Measurements from ENCODE around the gene LTB4R2. TPM values are rescaled to one million over a fixed set of nuclear protein-coding genes. Genes with fewer than 3 reads are reported as not detected.
A peak's percentile ranks its signal among the peaks of the same experiment; 100 is the strongest.

The LTB4R2 gene
- total RNA-seq, 6 donors from 2014 or later: 6.2 to 49.2 (median 10.9) TPM

DNA sequence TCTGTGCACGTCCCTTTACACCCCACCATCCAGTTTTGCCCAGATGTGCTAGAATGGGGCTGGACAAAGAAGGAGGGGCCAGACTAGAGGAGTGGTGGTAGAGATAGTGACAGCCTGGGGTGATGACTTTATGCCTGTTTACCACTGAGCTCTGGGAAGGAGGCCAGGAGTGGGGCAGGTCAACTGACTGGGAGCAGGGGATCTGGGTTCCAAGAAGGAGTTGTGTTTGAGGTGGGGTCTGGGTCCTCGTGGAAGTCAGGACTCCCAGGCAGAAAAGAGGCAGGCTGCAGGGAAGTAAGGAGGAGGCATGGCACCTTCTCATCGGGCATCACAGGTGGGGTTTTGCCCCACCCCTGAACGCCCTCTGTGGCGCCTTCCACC, 315 bp downstream of the LTB4R2 start:
- peak overlapping the region; percentile 29 to 58 (median 51) for H3K4me3 ChIP-seq
- 30 to 65% methylated on average over 1 to 5 of the region's 5 CpGs for WGBS, 2 donors
- H3K36me3 ChIP-seq: peaks cover 4 to 29% (median 22%) of the 10 kb centered on the region in 4 donors
- no peak for TF ChIP-seq POLR2AphosphoS5 (IDR thresholded peaks at IDR 0.05)
- TF ChIP-seq EP300 (IDR thresholded peaks at IDR 0.05): no peak
- TF ChIP-seq POLR2A (IDR thresholded peaks at IDR 0.05): no peak
- TF ChIP-seq, protein P1, sequence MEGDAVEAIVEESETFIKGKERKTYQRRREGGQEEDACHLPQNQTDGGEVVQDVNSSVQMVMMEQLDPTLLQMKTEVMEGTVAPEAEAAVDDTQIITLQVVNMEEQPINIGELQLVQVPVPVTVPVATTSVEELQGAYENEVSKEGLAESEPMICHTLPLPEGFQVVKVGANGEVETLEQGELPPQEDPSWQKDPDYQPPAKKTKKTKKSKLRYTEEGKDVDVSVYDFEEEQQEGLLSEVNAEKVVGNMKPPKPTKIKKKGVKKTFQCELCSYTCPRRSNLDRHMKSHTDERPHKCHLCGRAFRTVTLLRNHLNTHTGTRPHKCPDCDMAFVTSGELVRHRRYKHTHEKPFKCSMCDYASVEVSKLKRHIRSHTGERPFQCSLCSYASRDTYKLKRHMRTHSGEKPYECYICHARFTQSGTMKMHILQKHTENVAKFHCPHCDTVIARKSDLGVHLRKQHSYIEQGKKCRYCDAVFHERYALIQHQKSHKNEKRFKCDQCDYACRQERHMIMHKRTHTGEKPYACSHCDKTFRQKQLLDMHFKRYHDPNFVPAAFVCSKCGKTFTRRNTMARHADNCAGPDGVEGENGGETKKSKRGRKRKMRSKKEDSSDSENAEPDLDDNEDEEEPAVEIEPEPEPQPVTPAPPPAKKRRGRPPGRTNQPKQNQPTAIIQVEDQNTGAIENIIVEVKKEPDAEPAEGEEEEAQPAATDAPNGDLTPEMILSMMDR (IDR thresholded peaks at IDR 0.05): no peak
- peaks cover 61 to 76% (median 70%) of the 10 kb centered on the region in 4 donors for H3K4me1 ChIP-seq
- no peak for ATAC-seq (ENCODE audit: low FRiP score in 2 of 2)
- no peaks in the 10 kb centered on the region for H3K9me3 ChIP-seq
- H3K27me3 ChIP-seq: no peaks in the 10 kb centered on the region
- peak overlapping the region; percentile 79 to 93 (median 91) for H3K27ac ChIP-seq
- no peak for DNase-seq

DNA sequence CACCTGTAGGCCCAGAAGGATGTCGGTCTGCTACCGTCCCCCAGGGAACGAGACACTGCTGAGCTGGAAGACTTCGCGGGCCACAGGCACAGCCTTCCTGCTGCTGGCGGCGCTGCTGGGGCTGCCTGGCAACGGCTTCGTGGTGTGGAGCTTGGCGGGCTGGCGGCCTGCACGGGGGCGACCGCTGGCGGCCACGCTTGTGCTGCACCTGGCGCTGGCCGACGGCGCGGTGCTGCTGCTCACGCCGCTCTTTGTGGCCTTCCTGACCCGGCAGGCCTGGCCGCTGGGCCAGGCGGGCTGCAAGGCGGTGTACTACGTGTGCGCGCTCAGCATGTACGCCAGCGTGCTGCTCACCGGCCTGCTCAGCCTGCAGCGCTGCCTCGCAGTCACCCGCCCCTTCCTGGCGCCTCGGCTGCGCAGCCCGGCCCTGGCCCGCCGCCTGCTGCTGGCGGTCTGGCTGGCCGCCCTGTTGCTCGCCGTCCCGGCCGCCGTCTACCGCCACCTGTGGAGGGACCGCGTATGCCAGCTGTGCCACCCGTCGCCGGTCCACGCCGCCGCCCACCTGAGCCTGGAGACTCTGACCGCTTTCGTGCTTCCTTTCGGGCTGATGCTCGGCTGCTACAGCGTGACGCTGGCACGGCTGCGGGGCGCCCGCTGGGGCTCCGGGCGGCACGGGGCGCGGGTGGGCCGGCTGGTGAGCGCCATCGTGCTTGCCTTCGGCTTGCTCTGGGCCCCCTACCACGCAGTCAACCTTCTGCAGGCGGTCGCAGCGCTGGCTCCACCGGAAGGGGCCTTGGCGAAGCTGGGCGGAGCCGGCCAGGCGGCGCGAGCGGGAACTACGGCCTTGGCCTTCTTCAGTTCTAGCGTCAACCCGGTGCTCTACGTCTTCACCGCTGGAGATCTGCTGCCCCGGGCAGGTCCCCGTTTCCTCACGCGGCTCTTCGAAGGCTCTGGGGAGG, 985 bp downstream of the LTB4R2 start, which contains the start of gene LTB4R:
LTB4R (plus strand) TSS at position 857 of the 959 bp plus-strand sequence. CDS start 4,150 bp downstream, outside the sequence.
- H3K9me3 ChIP-seq: no peaks in the 10 kb centered on the region
- peak; percentile 76 to 85 for ATAC-seq (ENCODE audit: low FRiP score in 2 of 2)
- H3K27me3 ChIP-seq: no peaks in the 10 kb centered on the region
- H3K4me3 ChIP-seq: peak within 1 kb of the TSS; percentile 29 to 58 (median 51)
- peak within 1 kb of the TSS; percentile 79 to 93 (median 91) for H3K27ac ChIP-seq
- peaks cover 0 to 22% (median 15%) of the 10 kb centered on the region in 4 donors for H3K36me3 ChIP-seq
- DNase-seq: peak; percentile 83 to 95
- peaks cover 68 to 83% (median 76%) of the 10 kb centered on the region in 4 donors for H3K4me1 ChIP-seq
- TF ChIP-seq, protein P1 (IDR thresholded peaks at IDR 0.05): peak; percentile 21 to 89 (median 76)
- TF ChIP-seq POLR2AphosphoS5 (IDR thresholded peaks at IDR 0.05) (peak; percentile 40 to 50), POLR2A (IDR thresholded peaks at IDR 0.05) (peak in 1 of 4 donors; percentile 67), EP300 (IDR thresholded peaks at IDR 0.05) (no peak)
- WGBS, 2 donors: 1 to 50% methylated on average over 4 to 25 of the region's 99 CpGs

DNA sequence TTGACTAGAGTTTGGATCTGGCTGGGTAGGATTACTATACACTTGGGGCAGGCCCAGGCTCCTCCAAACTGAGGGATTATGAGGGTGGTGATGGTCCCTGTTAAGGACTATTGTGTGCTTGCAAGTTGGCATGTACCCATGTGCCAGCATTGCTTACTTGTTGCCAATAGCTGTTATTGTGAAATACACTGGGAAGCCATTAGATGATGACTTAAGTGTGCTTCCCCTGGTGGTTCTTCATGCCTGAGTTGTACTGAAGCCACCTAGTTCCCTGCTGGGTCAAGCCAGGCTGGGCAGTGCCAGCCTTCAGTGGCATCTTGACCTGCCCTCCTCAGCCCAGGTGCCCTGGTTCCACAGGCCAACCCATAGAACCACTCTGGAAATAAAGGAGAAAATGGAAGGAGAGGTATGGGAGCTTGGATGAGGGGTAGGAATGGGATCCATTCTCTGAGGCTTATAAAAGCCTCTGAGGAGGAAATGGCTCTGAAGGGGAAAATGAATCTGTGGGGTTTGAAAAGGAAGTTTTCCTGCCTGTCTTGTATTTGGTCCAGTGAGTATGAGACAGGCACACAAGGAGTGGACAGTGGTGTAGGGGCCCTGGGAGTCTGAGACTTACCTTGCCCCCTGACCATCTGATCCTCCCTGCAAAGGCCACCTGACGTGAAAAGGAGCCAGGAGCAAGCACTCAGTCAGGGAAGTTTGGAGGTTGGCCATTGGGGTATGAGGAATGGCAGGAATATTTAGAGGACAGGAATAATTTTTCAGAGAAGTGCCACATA, 2.1 kb downstream of the LTB4R2 start:
- peak overlapping the region; percentile 29 to 58 (median 51) for H3K4me3 ChIP-seq
- TF ChIP-seq, protein P1 (IDR thresholded peaks at IDR 0.05): peak in 1 of 6 experiments; percentile 13
- TF ChIP-seq EP300 (IDR thresholded peaks at IDR 0.05) (no peak), POLR2A (IDR thresholded peaks at IDR 0.05) (no peak), POLR2AphosphoS5 (IDR thresholded peaks at IDR 0.05) (peak in 1 of 2 donors; percentile 64)
- no peaks in the 10 kb centered on the region for H3K27me3 ChIP-seq
- H3K4me1 ChIP-seq: peaks cover 79 to 94% (median 86%) of the 10 kb centered on the region in 4 donors
- H3K27ac ChIP-seq: peak overlapping the region; percentile 79 to 93 (median 91)
- peaks cover 0 to 11% (median 7%) of the 10 kb centered on the region in 4 donors for H3K36me3 ChIP-seq
- peak; percentile 3 to 5 for ATAC-seq (ENCODE audit: low FRiP score in 2 of 2)
- DNase-seq: no peak
- 89 to 100% methylated on average over 1 of the region's 1 CpG for WGBS, 2 donors
- no peaks in the 10 kb centered on the region for H3K9me3 ChIP-seq

- peak overlapping the region; percentile 79 to 93 (median 91) for H3K27ac ChIP-seq
- H3K4me3 ChIP-seq: no peak overlapping the region
- no peaks in the 10 kb centered on the region for H3K27me3 ChIP-seq
- H3K9me3 ChIP-seq: no peaks in the 10 kb centered on the region
- TF ChIP-seq EP300 (IDR thresholded peaks at IDR 0.05) (peak in 1 of 4 donors; percentile 45), POLR2AphosphoS5 (IDR thresholded peaks at IDR 0.05) (peak; percentile 75 to 79), POLR2A (IDR thresholded peaks at IDR 0.05) (peak in 1 of 4 donors; percentile 21)
- TF ChIP-seq, protein P1 (IDR thresholded peaks at IDR 0.05): no peak
- ATAC-seq (ENCODE audit: low FRiP score in 2 of 2) (peak in 1 of 2 donors; percentile 18), DNase-seq (peak in 1 of 2 donors; percentile 81)
- WGBS, 2 donors: 37 to 50% methylated on average over 9 of the region's 9 CpGs
- peaks cover 80 to 99% (median 92%) of the 10 kb centered on the region in 4 donors for H3K4me1 ChIP-seq
- peaks cover 0 to 5% (median 1%) of the 10 kb centered on the region in 4 donors for H3K36me3 ChIP-seq
Measured at GRCh38 chr14:24312736-24313507, 3.0 kb downstream of the LTB4R2 start.
